Measurements from ENCODE around the gene B3GNT8.

B3GNT8 gene

DNA sequence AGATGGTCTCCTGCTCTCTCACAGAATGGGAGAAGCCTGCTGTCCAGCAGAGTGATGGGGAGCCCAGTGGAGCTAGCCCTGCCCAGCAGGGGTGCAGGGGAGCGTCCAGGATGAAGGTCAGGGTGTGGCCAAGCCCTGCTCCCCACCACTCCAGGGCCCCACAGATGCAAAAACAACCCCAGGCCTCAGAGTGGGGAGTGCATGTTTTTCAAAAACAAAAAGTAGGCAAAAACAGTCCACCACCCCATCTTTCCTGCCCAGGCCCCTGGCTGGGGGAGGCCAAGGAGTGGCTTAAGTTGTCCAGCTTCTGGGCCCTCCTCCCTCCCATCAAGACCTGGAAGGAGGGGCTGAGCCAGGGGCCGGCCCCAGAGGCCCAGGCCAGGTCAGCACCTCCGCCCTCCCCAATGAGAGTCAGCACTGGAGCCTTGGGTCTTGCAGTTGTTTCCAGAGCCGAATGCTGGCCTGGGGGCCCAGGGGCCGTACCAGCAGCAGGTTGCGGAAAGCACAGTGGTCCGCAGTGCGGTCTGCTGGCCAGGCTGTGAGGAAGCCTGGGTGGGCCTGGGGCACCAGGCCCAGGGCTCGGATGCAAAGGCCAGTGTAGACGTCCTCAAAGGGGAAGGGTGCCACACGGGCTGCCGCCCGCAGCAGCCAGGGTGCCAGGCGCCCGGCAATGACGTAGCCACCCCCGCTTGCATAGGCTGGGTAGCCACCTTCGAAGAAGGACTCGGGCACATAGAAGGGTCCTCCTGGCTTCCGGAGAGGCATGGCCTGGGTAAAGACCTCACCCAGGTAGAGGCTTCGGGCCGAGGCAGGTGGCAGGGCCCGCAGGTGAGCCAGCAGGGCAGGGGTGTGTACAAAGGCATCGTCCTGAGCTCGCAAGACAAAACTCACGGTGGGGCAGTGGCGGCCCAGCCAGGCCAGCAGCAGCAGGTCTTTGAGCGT lies 1.7 kb downstream of the B3GNT8 start:
- WGBS, 2 experiments: 94 to 95% methylated on average over 28 of the region's 28 CpGs
- peaks cover 4% of the 10 kb centered on the region for H3K36me3 ChIP-seq (ENCODE audit: control insufficient read depth, insufficient read depth, low read length)
- no peak overlapping the region for H3K27ac ChIP-seq (ENCODE audit: insufficient read depth, low read depth, low read length, poor library complexity, severe bottlenecking)
- no peak overlapping the region for H3K4me3 ChIP-seq (ENCODE audit: insufficient read depth, low read depth, low read length)
- H3K9me3 ChIP-seq (ENCODE audit: control insufficient read depth, low read length): no peaks in the 10 kb centered on the region
- no peaks in the 10 kb centered on the region for H3K27me3 ChIP-seq (ENCODE audit: control insufficient read depth, insufficient read depth, low read length, poor library complexity, severe bottlenecking)
- H3K4me1 ChIP-seq (ENCODE audit: control insufficient read depth, insufficient read depth, low read length): peaks cover 13% of the 10 kb centered on the region

DNA sequence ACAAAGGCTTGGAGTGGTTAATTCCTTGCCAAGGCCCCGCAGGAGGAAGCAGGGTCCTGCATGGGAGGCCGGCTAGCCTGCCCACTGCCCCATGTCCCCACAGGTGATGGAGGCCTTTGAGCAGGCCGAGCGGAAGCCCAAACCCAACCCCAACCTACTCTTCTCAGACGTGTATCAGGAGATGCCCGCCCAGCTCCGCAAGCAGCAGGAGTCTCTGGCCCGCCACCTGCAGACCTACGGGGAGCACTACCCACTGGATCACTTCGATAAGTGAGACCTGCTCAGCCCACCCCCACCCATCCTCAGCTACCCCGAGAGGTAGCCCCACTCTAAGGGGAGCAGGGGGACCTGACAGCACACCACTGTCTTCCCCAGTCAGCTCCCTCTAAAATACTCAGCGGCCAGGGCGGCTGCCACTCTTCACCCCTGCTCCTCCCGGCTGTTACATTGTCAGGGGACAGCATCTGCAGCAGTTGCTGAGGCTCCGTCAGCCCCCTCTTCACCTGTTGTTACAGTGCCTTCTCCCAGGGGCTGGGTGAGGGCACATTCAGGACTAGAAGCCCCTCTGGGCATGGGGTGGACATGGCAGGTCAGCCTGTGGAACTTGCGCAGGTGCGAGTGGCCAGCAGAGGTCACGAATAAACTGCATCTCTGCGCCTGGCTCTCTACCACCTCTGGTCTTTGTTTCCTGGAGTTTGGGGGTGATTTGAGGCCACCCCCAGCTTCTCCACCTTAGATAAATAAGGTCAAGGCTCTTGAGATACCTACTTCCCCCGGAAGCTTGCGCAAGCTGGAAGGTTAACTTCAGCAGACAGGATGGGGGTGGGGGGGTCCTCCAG lies 2.6 kb downstream of the B3GNT8 start:
- peaks cover 4% of the 10 kb centered on the region for H3K36me3 ChIP-seq (ENCODE audit: control insufficient read depth, insufficient read depth, low read length)
- WGBS, 2 experiments: 91 to 94% methylated on average over 21 of the region's 21 CpGs
- H3K9me3 ChIP-seq (ENCODE audit: control insufficient read depth, low read length): no peaks in the 10 kb centered on the region
- H3K27ac ChIP-seq (ENCODE audit: insufficient read depth, low read depth, low read length, poor library complexity, severe bottlenecking): no peak overlapping the region
- peaks cover 13% of the 10 kb centered on the region for H3K4me1 ChIP-seq (ENCODE audit: control insufficient read depth, insufficient read depth, low read length)
- no peak overlapping the region for H3K4me3 ChIP-seq (ENCODE audit: insufficient read depth, low read depth, low read length)
- no peaks in the 10 kb centered on the region for H3K27me3 ChIP-seq (ENCODE audit: control insufficient read depth, insufficient read depth, low read length, poor library complexity, severe bottlenecking)

- no peaks in the 10 kb centered on the region for H3K9me3 ChIP-seq (ENCODE audit: control insufficient read depth, low read length)
- H3K4me3 ChIP-seq (ENCODE audit: insufficient read depth, low read depth, low read length): no peak overlapping the region
- no peaks in the 10 kb centered on the region for H3K27me3 ChIP-seq (ENCODE audit: control insufficient read depth, insufficient read depth, low read length, poor library complexity, severe bottlenecking)
- H3K4me1 ChIP-seq (ENCODE audit: control insufficient read depth, insufficient read depth, low read length): peaks cover 11% of the 10 kb centered on the region
- H3K36me3 ChIP-seq (ENCODE audit: control insufficient read depth, insufficient read depth, low read length): peaks cover 10% of the 10 kb centered on the region
- H3K27ac ChIP-seq (ENCODE audit: insufficient read depth, low read depth, low read length, poor library complexity, severe bottlenecking): no peak overlapping the region
- WGBS, 2 experiments: 94 to 96% methylated on average over 12 of the region's 12 CpGs
These were observed 4.2 kb downstream of the B3GNT8 start for GRCh38 chr19:41422955-41423354.

- no peak overlapping the region for H3K27ac ChIP-seq (ENCODE audit: insufficient read depth, low read depth, low read length, poor library complexity, severe bottlenecking)
- peaks cover 10% of the 10 kb centered on the region for H3K36me3 ChIP-seq (ENCODE audit: control insufficient read depth, insufficient read depth, low read length)
- H3K4me3 ChIP-seq (ENCODE audit: insufficient read depth, low read depth, low read length): no peak overlapping the region
- WGBS, 2 experiments: 91% methylated on average over 18 of the region's 18 CpGs
- no peaks in the 10 kb centered on the region for H3K9me3 ChIP-seq (ENCODE audit: control insufficient read depth, low read length)
- peaks cover 7% of the 10 kb centered on the region for H3K4me1 ChIP-seq (ENCODE audit: control insufficient read depth, insufficient read depth, low read length)
- no peaks in the 10 kb centered on the region for H3K27me3 ChIP-seq (ENCODE audit: control insufficient read depth, insufficient read depth, low read length, poor library complexity, severe bottlenecking)
These were observed 4.7 kb downstream of the B3GNT8 start for GRCh38 chr19:41422456-41422855.

DNA sequence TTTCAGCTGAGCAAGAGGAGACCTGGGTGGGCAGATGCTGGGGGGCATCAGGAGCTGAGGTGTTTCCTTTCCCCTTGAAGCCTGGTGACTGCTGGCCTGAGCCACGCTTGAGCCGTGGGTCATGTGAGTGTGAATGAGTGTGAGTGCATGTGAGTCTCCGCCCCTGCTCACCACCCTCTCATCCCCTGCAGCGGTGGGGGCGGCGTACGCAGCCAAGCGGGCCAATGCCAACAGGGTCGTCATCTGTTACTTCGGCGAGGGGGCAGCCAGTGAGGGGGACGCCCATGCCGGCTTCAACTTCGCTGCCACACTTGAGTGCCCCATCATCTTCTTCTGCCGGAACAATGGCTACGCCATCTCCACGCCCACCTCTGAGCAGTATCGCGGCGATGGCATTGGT lies 5.2 kb downstream of the B3GNT8 start:
- Histone ChIP-seq H3K4me1 (ENCODE audit: control insufficient read depth, insufficient read depth, low read length) (peaks cover 6% of the 10 kb centered on the region), H3K27ac (ENCODE audit: insufficient read depth, low read depth, low read length, poor library complexity, severe bottlenecking) (no peak overlapping the region), H3K36me3 (ENCODE audit: control insufficient read depth, insufficient read depth, low read length) (peaks cover 10% of the 10 kb centered on the region), H3K4me3 (ENCODE audit: insufficient read depth, low read depth, low read length) (no peak overlapping the region), H3K27me3 (ENCODE audit: control insufficient read depth, insufficient read depth, low read length, poor library complexity, severe bottlenecking) (no peaks in the 10 kb centered on the region), H3K9me3 (ENCODE audit: control insufficient read depth, low read length) (no peaks in the 10 kb centered on the region)
- 93 to 95% methylated on average over 20 of the region's 20 CpGs for WGBS, 2 experiments

- Histone ChIP-seq H3K36me3 (ENCODE audit: control insufficient read depth, insufficient read depth, low read length) (peaks cover 10% of the 10 kb centered on the region), H3K9me3 (ENCODE audit: control insufficient read depth, low read length) (no peaks in the 10 kb centered on the region), H3K4me3 (ENCODE audit: insufficient read depth, low read depth, low read length) (no peak overlapping the region), H3K27ac (ENCODE audit: insufficient read depth, low read depth, low read length, poor library complexity, severe bottlenecking) (no peak overlapping the region), H3K4me1 (ENCODE audit: control insufficient read depth, insufficient read depth, low read length) (no peaks in the 10 kb centered on the region), H3K27me3 (ENCODE audit: control insufficient read depth, insufficient read depth, low read length, poor library complexity, severe bottlenecking) (no peaks in the 10 kb centered on the region)
- 91 to 94% methylated on average over 6 of the region's 6 CpGs for WGBS, 2 experiments
These were observed 5.9 kb downstream of the B3GNT8 start for GRCh38 chr19:41421314-41421713.

GRCh38 chr19:41420101-41420880 lies 6.9 kb downstream of the B3GNT8 start:
- Histone ChIP-seq H3K27ac (ENCODE audit: insufficient read depth, low read depth, low read length, poor library complexity, severe bottlenecking) (no peak overlapping the region), H3K27me3 (ENCODE audit: control insufficient read depth, insufficient read depth, low read length, poor library complexity, severe bottlenecking) (no peaks in the 10 kb centered on the region), H3K36me3 (ENCODE audit: control insufficient read depth, insufficient read depth, low read length) (peaks cover 10% of the 10 kb centered on the region), H3K4me3 (ENCODE audit: insufficient read depth, low read depth, low read length) (no peak overlapping the region), H3K9me3 (ENCODE audit: control insufficient read depth, low read length) (no peaks in the 10 kb centered on the region), H3K4me1 (ENCODE audit: control insufficient read depth, insufficient read depth, low read length) (no peaks in the 10 kb centered on the region)
- WGBS, 2 experiments: 90 to 94% methylated on average over 8 of the region's 8 CpGs

GRCh38 chr19:41416194-41416674 lies 10.9 kb downstream of the B3GNT8 start:
- Histone ChIP-seq H3K36me3 (ENCODE audit: control insufficient read depth, insufficient read depth, low read length) (peaks cover 10% of the 10 kb centered on the region), H3K27me3 (ENCODE audit: control insufficient read depth, insufficient read depth, low read length, poor library complexity, severe bottlenecking) (no peaks in the 10 kb centered on the region), H3K4me1 (ENCODE audit: control insufficient read depth, insufficient read depth, low read length) (no peaks in the 10 kb centered on the region), H3K4me3 (ENCODE audit: insufficient read depth, low read depth, low read length) (no peak overlapping the region), H3K27ac (ENCODE audit: insufficient read depth, low read depth, low read length, poor library complexity, severe bottlenecking) (no peak overlapping the region), H3K9me3 (ENCODE audit: control insufficient read depth, low read length) (no peaks in the 10 kb centered on the region)
- WGBS, 2 experiments: 95 to 96% methylated on average over 12 of the region's 12 CpGs

DNA sequence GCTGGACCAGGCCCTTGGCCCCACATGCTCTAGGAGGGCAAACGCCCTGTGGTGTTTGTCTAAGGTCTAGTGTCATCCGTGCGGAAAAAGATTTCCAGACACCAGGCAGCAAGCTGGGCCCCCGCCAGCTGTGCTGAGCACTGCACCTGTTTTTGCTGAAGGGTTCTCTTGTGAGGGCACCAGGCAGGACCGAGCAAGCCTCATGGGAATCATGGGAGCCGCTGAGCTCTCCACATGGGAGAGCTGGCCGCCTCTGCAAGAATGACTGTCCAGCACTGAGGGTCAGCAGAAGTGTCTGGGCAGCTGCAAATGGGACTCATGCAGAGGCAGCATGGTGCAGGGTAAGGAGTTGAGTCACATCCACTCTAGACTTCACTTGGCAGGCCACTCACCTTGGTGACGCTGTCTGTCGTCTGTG lies 12.0 kb downstream of the B3GNT8 start:
- Histone ChIP-seq H3K9me3 (ENCODE audit: control insufficient read depth, low read length) (no peaks in the 10 kb centered on the region), H3K27me3 (ENCODE audit: control insufficient read depth, insufficient read depth, low read length, poor library complexity, severe bottlenecking) (no peaks in the 10 kb centered on the region), H3K36me3 (ENCODE audit: control insufficient read depth, insufficient read depth, low read length) (peaks cover 10% of the 10 kb centered on the region), H3K27ac (ENCODE audit: insufficient read depth, low read depth, low read length, poor library complexity, severe bottlenecking) (no peak overlapping the region), H3K4me3 (ENCODE audit: insufficient read depth, low read depth, low read length) (no peak overlapping the region), H3K4me1 (ENCODE audit: control insufficient read depth, insufficient read depth, low read length) (no peaks in the 10 kb centered on the region)
- 95% methylated on average over 9 of the region's 9 CpGs for WGBS, 2 experiments

Data from ectodermal cell (in vitro differentiated cells).